ENCODE results near the gene IFNL1. TPM values are rescaled to one million over a fixed set of nuclear protein-coding genes. Genes with fewer than 3 reads are reported as not detected.
"Not testable (repeated sequence)": the region's sequence is repeated elsewhere in the genome, so short reads cannot be mapped to it uniquely, and the experiment has no call there.

The IFNL1 gene
- total RNA-seq, 1 donor from 2014 or later = not detected

DNA sequence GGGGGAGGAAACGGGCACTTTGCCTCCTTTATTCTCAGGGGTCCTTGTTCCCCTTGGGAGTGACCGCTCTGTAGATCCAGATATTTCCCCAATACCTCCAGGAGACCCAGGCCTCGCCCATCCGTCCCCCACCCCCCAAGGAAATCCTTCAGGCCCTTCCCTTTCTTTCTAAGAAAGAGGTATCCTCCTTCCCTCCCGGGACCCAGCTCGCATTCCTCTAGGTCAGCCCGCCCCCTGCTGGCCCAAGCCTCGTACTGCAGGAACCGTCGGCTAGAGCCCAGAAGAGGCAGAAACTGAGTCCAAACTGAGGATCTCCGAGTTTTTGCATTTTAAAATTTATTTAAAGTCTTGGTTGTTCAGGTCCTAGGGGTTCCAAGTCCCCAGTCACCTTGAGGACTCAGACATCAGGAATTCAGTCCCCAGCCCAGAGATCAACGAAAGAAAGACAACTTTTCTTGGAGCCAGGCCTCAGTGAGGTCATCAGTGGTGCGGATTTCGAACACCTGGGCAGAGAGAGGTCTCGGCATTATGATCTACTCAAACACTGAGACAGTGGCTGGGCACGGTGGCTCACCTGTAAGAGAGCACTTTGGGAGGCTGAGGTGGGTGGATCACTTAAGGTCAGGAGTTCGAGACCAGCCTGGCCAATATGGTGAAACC, 32.0 kb downstream of the IFNL1 start:
- no peak overlapping the region for H3K27ac Mint-ChIP-seq (ENCODE audit: unreplicated experiment)
- H3K4me3 Mint-ChIP-seq = peak overlapping the region; percentile 26
- H3K27me3 Mint-ChIP-seq (ENCODE audit: low read depth) = peaks cover 20% of the 10 kb centered on the region
- TF ChIP-seq, protein P1, sequence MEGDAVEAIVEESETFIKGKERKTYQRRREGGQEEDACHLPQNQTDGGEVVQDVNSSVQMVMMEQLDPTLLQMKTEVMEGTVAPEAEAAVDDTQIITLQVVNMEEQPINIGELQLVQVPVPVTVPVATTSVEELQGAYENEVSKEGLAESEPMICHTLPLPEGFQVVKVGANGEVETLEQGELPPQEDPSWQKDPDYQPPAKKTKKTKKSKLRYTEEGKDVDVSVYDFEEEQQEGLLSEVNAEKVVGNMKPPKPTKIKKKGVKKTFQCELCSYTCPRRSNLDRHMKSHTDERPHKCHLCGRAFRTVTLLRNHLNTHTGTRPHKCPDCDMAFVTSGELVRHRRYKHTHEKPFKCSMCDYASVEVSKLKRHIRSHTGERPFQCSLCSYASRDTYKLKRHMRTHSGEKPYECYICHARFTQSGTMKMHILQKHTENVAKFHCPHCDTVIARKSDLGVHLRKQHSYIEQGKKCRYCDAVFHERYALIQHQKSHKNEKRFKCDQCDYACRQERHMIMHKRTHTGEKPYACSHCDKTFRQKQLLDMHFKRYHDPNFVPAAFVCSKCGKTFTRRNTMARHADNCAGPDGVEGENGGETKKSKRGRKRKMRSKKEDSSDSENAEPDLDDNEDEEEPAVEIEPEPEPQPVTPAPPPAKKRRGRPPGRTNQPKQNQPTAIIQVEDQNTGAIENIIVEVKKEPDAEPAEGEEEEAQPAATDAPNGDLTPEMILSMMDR (conservative IDR thresholded peaks at IDR 0.05) = peak; percentile 95
- DNase-seq (ENCODE audit: low read depth, low spot score) = peak; percentile 95
- H3K4me1 Mint-ChIP-seq = peaks cover 7% of the 10 kb centered on the region
- H3K36me3 Mint-ChIP-seq (ENCODE audit: low read depth) = no peaks in the 10 kb centered on the region
- H3K9me3 Mint-ChIP-seq = no peaks in the 10 kb centered on the region

DNA sequence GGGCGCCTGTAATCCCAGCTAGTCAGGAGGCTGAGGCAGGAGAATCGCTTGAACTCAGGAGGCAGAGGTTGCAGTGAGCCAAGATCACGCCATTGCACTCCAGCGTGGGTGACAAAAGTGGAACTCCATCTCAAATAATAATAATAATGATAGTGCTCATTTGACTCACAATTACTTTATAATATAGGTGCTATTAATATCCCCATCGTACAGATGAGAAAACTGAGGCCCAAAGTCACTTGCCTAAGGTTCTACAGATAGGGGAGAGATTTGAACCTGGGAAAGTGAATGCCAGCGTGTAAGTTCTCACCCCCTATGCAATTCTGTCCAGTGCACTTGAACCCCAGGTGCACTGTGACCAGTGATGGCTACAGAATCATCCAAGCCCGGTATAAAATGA, 33.7 kb downstream of the IFNL1 start:
- H3K9me3 Mint-ChIP-seq = no peaks in the 10 kb centered on the region
- H3K4me3 Mint-ChIP-seq = no peak overlapping the region
- no peaks in the 10 kb centered on the region for H3K36me3 Mint-ChIP-seq (ENCODE audit: low read depth)
- no peak for DNase-seq (ENCODE audit: low read depth, low spot score)
- no peak overlapping the region for H3K27ac Mint-ChIP-seq (ENCODE audit: unreplicated experiment)
- peaks cover 10% of the 10 kb centered on the region for H3K27me3 Mint-ChIP-seq (ENCODE audit: low read depth)
- TF ChIP-seq, protein P1 (conservative IDR thresholded peaks at IDR 0.05) = no peak
- H3K4me1 Mint-ChIP-seq = peaks cover 7% of the 10 kb centered on the region

DNA sequence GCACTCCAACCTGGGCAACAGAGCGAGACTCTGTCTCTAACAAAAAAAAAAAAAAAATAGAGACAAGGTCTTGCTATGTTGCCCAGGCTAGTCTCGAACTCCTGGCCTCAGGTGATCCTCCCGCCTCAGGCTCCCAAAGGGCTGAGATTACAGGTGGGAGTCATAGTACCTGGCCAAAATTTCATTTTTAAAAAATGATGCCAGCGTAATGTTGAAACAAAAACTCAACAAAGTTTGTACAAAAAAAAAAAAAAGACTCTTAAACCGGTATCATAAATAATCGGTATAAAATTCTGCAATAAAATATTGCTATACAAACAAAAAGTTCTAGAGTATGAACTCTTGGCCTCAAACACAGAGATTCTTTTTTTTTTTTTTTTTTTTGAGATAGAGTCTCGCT, 36.1 kb downstream of the IFNL1 start:
- Mint-ChIP-seq H3K27me3 (ENCODE audit: low read depth) (peaks cover 10% of the 10 kb centered on the region), H3K9me3 (no peaks in the 10 kb centered on the region), H3K4me1 (peaks cover 3% of the 10 kb centered on the region), H3K36me3 (ENCODE audit: low read depth) (no peaks in the 10 kb centered on the region), H3K4me3 (no peak overlapping the region), H3K27ac (ENCODE audit: unreplicated experiment) (no peak overlapping the region)
- TF ChIP-seq, protein P1 (conservative IDR thresholded peaks at IDR 0.05) = no peak
- DNase-seq (ENCODE audit: low read depth, low spot score) = no peak

DNA sequence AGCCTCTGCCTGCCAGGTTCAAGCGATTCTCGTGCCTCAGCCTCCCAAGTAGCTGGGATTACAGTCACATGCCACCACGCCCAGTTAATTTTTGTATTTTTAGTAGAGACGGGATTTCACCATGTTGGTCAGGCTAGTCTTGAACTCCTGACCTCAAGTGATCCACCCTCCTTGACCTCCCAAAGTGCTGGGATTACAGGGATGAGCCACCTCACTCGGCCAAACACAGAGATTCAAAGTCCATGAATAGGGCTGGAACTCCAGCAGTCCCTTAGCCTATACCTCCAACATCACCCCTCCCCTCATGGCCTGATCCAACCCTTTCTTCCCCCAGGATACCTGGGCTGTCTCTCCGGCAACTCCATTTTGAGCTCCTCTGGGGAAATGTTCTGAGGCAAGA, 36.5 kb downstream of the IFNL1 start:
- H3K27ac Mint-ChIP-seq (ENCODE audit: unreplicated experiment); DNase-seq (ENCODE audit: low read depth, low spot score); H3K4me1 Mint-ChIP-seq; H3K36me3 Mint-ChIP-seq (ENCODE audit: low read depth); H3K27me3 Mint-ChIP-seq (ENCODE audit: low read depth); H3K9me3 Mint-ChIP-seq; H3K4me3 Mint-ChIP-seq: not testable (repeated sequence)

DNA sequence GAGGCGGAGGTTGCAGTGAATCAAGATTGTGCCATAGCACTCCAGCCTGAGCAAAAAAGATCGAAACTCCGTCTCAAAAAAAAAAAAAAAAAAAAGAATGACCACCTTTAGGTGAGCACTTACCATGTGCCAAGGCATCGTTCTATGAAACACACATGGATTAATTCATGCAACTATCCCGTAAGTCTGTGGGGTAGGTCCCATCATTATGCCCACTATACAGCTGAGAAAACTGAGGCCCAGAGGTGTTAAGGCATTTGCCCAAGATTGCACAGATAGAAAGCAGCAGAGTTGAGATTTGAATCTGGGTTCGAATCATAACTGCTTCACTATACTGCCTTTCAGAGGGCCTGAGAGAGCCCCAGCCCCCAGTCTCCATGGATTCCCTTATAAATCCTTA, 37.3 kb downstream of the IFNL1 start:
- peaks cover 10% of the 10 kb centered on the region for H3K27me3 Mint-ChIP-seq (ENCODE audit: low read depth)
- no peaks in the 10 kb centered on the region for H3K4me1 Mint-ChIP-seq
- H3K9me3 Mint-ChIP-seq = no peaks in the 10 kb centered on the region
- H3K4me3 Mint-ChIP-seq = no peak overlapping the region
- TF ChIP-seq, protein P1 (conservative IDR thresholded peaks at IDR 0.05) = no peak
- DNase-seq (ENCODE audit: low read depth, low spot score) = no peak
- no peak overlapping the region for H3K27ac Mint-ChIP-seq (ENCODE audit: unreplicated experiment)
- H3K36me3 Mint-ChIP-seq (ENCODE audit: low read depth) = no peaks in the 10 kb centered on the region

DNA sequence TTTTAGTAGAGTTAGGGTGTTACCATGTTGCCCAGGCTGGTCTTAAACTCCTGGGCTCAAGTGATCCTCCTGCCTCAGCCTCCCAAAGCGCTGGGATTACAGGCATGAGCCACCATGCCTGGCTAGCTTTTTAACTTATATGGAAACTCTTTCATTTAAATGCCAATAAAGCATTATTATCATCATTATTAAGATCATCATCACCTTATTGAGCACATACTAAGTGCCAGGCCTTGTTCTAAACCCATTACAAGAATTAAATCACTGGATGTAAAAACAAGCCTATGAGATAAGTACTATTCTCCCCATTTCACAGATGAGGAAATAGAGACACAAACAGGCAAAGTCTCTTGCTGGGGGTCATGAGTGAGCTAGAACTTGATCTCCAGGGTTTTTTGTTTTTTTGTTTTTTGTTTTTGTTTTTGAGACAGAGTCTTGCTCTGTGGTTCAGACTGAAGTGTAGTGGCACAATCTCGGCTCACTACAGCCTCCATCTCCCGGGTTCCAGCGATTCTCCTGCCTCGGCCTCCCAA, 38.3 kb downstream of the IFNL1 start:
- no peaks in the 10 kb centered on the region for H3K9me3 Mint-ChIP-seq
- H3K4me1 Mint-ChIP-seq = no peaks in the 10 kb centered on the region
- TF ChIP-seq, protein P1 (conservative IDR thresholded peaks at IDR 0.05) = no peak
- H3K27me3 Mint-ChIP-seq (ENCODE audit: low read depth) = peaks cover 10% of the 10 kb centered on the region
- H3K36me3 Mint-ChIP-seq (ENCODE audit: low read depth) = no peaks in the 10 kb centered on the region
- no peak for DNase-seq (ENCODE audit: low read depth, low spot score)
- no peak overlapping the region for H3K27ac Mint-ChIP-seq (ENCODE audit: unreplicated experiment)
- no peak overlapping the region for H3K4me3 Mint-ChIP-seq
